Endothelial cell of umbilical vein (primary cell): ENCODE results near the gene RAPH1. TPM values are rescaled to one million over a fixed set of nuclear protein-coding genes. Genes with fewer than 3 reads are reported as not detected.

Source experiments
- BruUV-seq: library from RNA; stranded (reverse); fragments of 400-500 nt; replicated peaks from 2 replicates; lab custom pipeline; 2021; lab: Mats Ljungman, UMichigan
- CTCF ChIA-PET: fragments of 300-600, 350-600 bp; sonication (Branson Sonifier 250); formaldehyde crosslinking; loops from one replicate; lab custom pipeline; 2021; ENCODE audit warnings: antibody characterized with exemption, inconsistent platforms; lab: Charles Lee
- POLR2A ChIA-PET: fragments of 300-600, 350-600 bp; sonication (Branson Sonifier 250); formaldehyde crosslinking; loops from one replicate; lab custom pipeline; 2021; ENCODE audit warnings: antibody characterized with exemption, inconsistent platforms; lab: Charles Lee
- DNase-seq: peaks from one replicate; pipeline ENCODE4 v3.0.0-alpha.2; 2011; ENCODE audit warnings: low read depth, low spot score
- FAIRE-seq: peaks from 2 replicates; lab custom pipeline; 2011; peaks lifted over from hg19 to GRCh38; lab: Jason Lieb, UNC
- H2AFZ ChIP-seq: 2 replicates; pipeline ENCODE4 v1.6.0; 2012; ENCODE audit warnings: low read depth, low read length, control low read depth, inconsistent platforms
- H3K27ac ChIP-seq: 2 replicates; pipeline ENCODE4 v1.5.1; 2011; ENCODE audit warnings: low read depth, mild to moderate bottlenecking, control low read depth, low read length, moderate library complexity; ENCODE audit not compliant: insufficient read depth
- H3K27me3 ChIP-seq, 2 experiments: 2 replicates each; pipeline versions ENCODE4 v1.6.0 to v1.6.1; 2011; ENCODE audit warnings: low read length in 2 of 2, mixed read lengths in 1 of 2; ENCODE audit not compliant: control insufficient read depth in 2 of 2, insufficient read depth in 2 of 2
- H3K36me3 ChIP-seq, 2 experiments: 2 replicates in 1 of 2; 3 replicates in 1 of 2; pipeline ENCODE4 v1.5.1; 2011; ENCODE audit warnings: low read length in 2 of 2, mild to moderate bottlenecking in 1 of 2, moderate library complexity in 1 of 2; ENCODE audit not compliant: control insufficient read depth in 2 of 2, insufficient read depth in 2 of 2; ENCODE audit errors: extremely low read depth in 1 of 2
- H3K4me1 ChIP-seq: 3 replicates; pipeline ENCODE4 v1.5.1; 2011; ENCODE audit warnings: mild to moderate bottlenecking, low read length; ENCODE audit not compliant: control insufficient read depth, insufficient read depth; ENCODE audit errors: extremely low read depth
- H3K4me2 ChIP-seq: 2 replicates; pipeline ENCODE4 v1.6.1; 2011; ENCODE audit warnings: low read length, control low read depth, mixed read lengths; ENCODE audit not compliant: insufficient read depth
- H3K4me3 ChIP-seq, 3 experiments: fragments of 200-600 bp in 1 of 3; sonication (generic), shearing (Covaris generic) in 1 of 3; replicated peaks in 1 of 3; 2 replicates each; pipeline ENCODE4 v1.5.1; 2011 to 2016; ENCODE audit warnings: control low read depth in 3 of 3, low read length in 3 of 3, mild to moderate bottlenecking in 2 of 3, inconsistent platforms in 1 of 3, low read depth in 1 of 3, moderate library complexity in 1 of 3; ENCODE audit not compliant: insufficient read depth in 1 of 3
- H3K79me2 ChIP-seq: 2 replicates; pipeline ENCODE4 v1.6.0; 2012; ENCODE audit warnings: low read length, inconsistent platforms; ENCODE audit not compliant: control insufficient read depth, insufficient read depth
- H3K9ac ChIP-seq: replicated peaks from 2 replicates; pipeline ENCODE3; 2011; ENCODE audit warnings: low read length, control low read depth; ENCODE audit not compliant: insufficient read depth; ENCODE audit errors: extremely low read depth
- H3K9me1 ChIP-seq: replicated peaks from 3 replicates; pipeline ENCODE4 v1.6.0; 2011; ENCODE audit warnings: mild to moderate bottlenecking, low read length; ENCODE audit not compliant: control insufficient read depth, insufficient read depth; ENCODE audit errors: extremely low read depth
- H3K9me3 ChIP-seq: replicated peaks from 2 replicates; pipeline ENCODE4 v1.5.1; 2012; ENCODE audit warnings: low read length, inconsistent platforms; ENCODE audit not compliant: control insufficient read depth, insufficient read depth
- H4K20me1 ChIP-seq: replicated peaks from 2 replicates; pipeline ENCODE3; 2011; ENCODE audit warnings: mild to moderate bottlenecking, low read length; ENCODE audit not compliant: control insufficient read depth, insufficient read depth; ENCODE audit errors: extremely low read depth
- EZH2 ChIP-seq: IDR thresholded peaks from 2 replicates; pipeline ENCODE4 v1.6.1; 2012; ENCODE audit warnings: borderline replicate concordance, low read depth, mild to moderate bottlenecking, moderate library complexity, low read length, inconsistent platforms; ENCODE audit not compliant: severe bottlenecking
- FOS ChIP-seq: IDR thresholded peaks from 2 replicates; pipeline ENCODE4 v1.6.1; 2011; ENCODE audit warnings: mild to moderate bottlenecking, low read length, moderate library complexity, borderline replicate concordance; ENCODE audit not compliant: insufficient read depth
- GATA2 ChIP-seq: IDR thresholded peaks from 2 replicates; pipeline ENCODE4 v1.7.0; 2011; ENCODE audit warnings: low read depth, mild to moderate bottlenecking, moderate library complexity, mixed read lengths, low read length; ENCODE audit not compliant: insufficient read length, insufficient read depth
- JUN ChIP-seq: IDR thresholded peaks from 2 replicates; pipeline ENCODE4 v1.6.1; 2011; ENCODE audit warnings: borderline replicate concordance, low read depth; ENCODE audit not compliant: insufficient read length, insufficient read depth
- dilution Hi-C: fragments of 300-500 bp; cut with MboI; formaldehyde crosslinking; loops from one replicate; pipeline ENCODE4 v1.15.0; 2019; ENCODE audit warnings: low sequenced_read_pairs; ENCODE audit not compliant: extremely low pct_ligation_motif_present
- intact Hi-C: fragments of 100-400 bp; cut with micrococcal nuclease; formaldehyde crosslinking; loops from one replicate; pipeline ENCODE4 v1.10.0; 2022
- polyA plus RNA-seq, 4 experiments: library from polyadenylated mRNA; depleted of rRNA in 3 of 4; stranded (reverse) in 3 of 4; unstranded in 1 of 4; fragments of >200 nt; gene quantifications; 2 replicates each; pipeline versions ENCODE4 v1.2.1 to v1.2.3, GENCODE V29; 2011 to 2012; ENCODE audit warnings: missing spikeins in 1 of 4
- total RNA-seq: library from RNA; stranded (reverse); gene quantifications from 2 replicates; pipeline ENCODE4 v1.2.3, GENCODE V29; 2021
- TF ChIP-seq, protein P1 (sequence below): IDR thresholded peaks from 2 replicates; pipeline ENCODE4 v1.6.1; 2011; ENCODE audit not compliant: insufficient read depth, insufficient read length
- TF ChIP-seq, protein P2 (sequence below), 2 donors: IDR thresholded peaks; 1 replicate in 1 of 2; 2 replicates in 1 of 2; pipeline ENCODE4 v1.5.1; 2011; ENCODE audit warnings: low read length in 2 of 2, mild to moderate bottlenecking in 2 of 2, moderate library complexity in 2 of 2, control low read depth in 1 of 2, inconsistent platforms in 1 of 2, low read depth in 1 of 2; ENCODE audit not compliant: insufficient read depth in 1 of 2; ENCODE audit errors: extremely low read depth in 1 of 2

RAPH1 gene
- total and polyA plus RNA-seq, 2 donors (not counting 3 experiments of a cell fraction or from before 2014, with no cell fraction given) = 5.1 to 59.5 TPM

DNA sequence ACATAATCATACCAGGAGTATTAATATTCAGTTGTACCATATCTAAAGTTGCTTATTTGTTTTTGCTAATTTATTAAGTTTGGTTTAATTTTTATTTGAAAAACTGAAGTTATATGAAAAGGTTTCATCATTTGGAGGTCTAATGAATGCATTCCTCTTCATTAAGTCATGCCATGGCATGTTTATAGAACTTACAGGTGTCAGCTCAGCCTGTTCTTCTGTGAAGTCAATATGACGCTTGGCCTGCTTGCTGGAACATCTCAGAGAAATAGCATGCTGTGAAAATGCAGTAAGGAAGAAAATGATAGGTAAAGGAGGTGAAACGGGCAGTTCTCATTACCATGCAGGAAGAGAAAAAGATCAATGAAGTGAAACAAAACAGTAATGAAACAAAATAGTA, 58.2 kb downstream of the RAPH1 start:
- CTCF ChIA-PET = interaction anchor here (1.2 kb wide), 1 partner anchor 338 kb away, joined by 3 read pairs; no protein-coding TSS in a partner anchor

More for the DNA sequence above, 58.2 kb downstream of the RAPH1 start:
- Histone ChIP-seq H3K9ac (no peak overlapping the region), H3K9me3 (no peaks in the 10 kb centered on the region), H3K27me3 (no peaks in the 10 kb centered on the region), H3K4me1 (no peaks in the 10 kb centered on the region), H3K4me2 (no peak overlapping the region), H3K27ac (no peak overlapping the region), H3K79me2 (peaks cover 13% of the 10 kb centered on the region), H2AFZ (no peak overlapping the region), H4K20me1 (no peaks in the 10 kb centered on the region), H3K9me1 (no peaks in the 10 kb centered on the region), H3K36me3 (peaks cover 0 to 2% of the 10 kb centered on the region in 2 experiments), H3K4me3 (no peak overlapping the region)
- POLR2A ChIA-PET = interaction anchor here (0.6 kb wide), 1 partner anchor 41 kb away, joined by 3 read pairs; no protein-coding TSS in a partner anchor
- no TSS peak for BruUV-seq
- DNase-seq (no peak), FAIRE-seq (no peak)
- TF ChIP-seq EZH2 (no peak), FOS (no peak), GATA2 (no peak), JUN (no peak)
- TF ChIP-seq, protein P1, sequence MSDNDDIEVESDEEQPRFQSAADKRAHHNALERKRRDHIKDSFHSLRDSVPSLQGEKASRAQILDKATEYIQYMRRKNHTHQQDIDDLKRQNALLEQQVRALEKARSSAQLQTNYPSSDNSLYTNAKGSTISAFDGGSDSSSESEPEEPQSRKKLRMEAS = no peak
- TF ChIP-seq, protein P2, sequence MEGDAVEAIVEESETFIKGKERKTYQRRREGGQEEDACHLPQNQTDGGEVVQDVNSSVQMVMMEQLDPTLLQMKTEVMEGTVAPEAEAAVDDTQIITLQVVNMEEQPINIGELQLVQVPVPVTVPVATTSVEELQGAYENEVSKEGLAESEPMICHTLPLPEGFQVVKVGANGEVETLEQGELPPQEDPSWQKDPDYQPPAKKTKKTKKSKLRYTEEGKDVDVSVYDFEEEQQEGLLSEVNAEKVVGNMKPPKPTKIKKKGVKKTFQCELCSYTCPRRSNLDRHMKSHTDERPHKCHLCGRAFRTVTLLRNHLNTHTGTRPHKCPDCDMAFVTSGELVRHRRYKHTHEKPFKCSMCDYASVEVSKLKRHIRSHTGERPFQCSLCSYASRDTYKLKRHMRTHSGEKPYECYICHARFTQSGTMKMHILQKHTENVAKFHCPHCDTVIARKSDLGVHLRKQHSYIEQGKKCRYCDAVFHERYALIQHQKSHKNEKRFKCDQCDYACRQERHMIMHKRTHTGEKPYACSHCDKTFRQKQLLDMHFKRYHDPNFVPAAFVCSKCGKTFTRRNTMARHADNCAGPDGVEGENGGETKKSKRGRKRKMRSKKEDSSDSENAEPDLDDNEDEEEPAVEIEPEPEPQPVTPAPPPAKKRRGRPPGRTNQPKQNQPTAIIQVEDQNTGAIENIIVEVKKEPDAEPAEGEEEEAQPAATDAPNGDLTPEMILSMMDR (IDR thresholded peaks at IDR 0.05; ENCODE audit: extremely low read depth in 1 of 2, insufficient read depth in 1 of 2, low read depth in 1 of 2, low read length in 2 of 2) = no peak
- intact Hi-C loops (no loop called here), dilution Hi-C loops (no loop called here)
